Esophagus muscularis mucosa (tissue), 4 donors: Measurements from ENCODE around the gene MATCAP1.

Experiments
- CTCF ChIP-seq, 3 experiments: fragments of 200-600 bp in 2 of 3; fragments of 450-650 bp in 1 of 3; sonication (generic) in 2 of 3; IDR thresholded peaks; one replicate each; pipeline ENCODE4 v1.5.1; 2017 to 2019; ENCODE audit warnings: antibody characterized with exemption in 3 of 3, mild to moderate bottlenecking in 2 of 3, moderate library complexity in 1 of 3
- EP300 ChIP-seq: sonication (generic); formaldehyde crosslinking; IDR thresholded peaks from one replicate; pipeline ENCODE4 v1.6.1; 2017; ENCODE audit warnings: antibody characterized with exemption
- POLR2A ChIP-seq: fragments of 450-650 bp; IDR thresholded peaks from one replicate; pipeline ENCODE4 v1.6.1; 2017; ENCODE audit warnings: antibody characterized with exemption, moderate library complexity, mild to moderate bottlenecking, low read depth
- POLR2AphosphoS5 ChIP-seq, 2 donors: sonication (generic); formaldehyde crosslinking; IDR thresholded peaks; one replicate each; pipeline ENCODE4 v1.6.1; 2017; ENCODE audit warnings: antibody characterized with exemption in 2 of 2

GRCh38 chr16:67197704-67198103 lies 13.9 kb upstream of the MATCAP1 start:
- TF ChIP-seq CTCF (IDR thresholded peaks at IDR 0.05) (no peak), EP300 (no peak), POLR2A (no peak), POLR2AphosphoS5 (IDR thresholded peaks at IDR 0.05) (no peak)
